Activated CD8-positive, alpha-beta memory T cell treated with anti-CD3 and anti-CD28 coated beads, Interleukin-2, amount 50 U/mL, for 24 hours (primary cell): Measurements from ENCODE around the gene TLCD5.

Experiments used
- DNase-seq: peaks from one replicate; pipeline ENCODE4 v3.0.0-alpha.2; 2020; ENCODE audit errors: extremely low read depth

The TLCD5 gene

DNA sequence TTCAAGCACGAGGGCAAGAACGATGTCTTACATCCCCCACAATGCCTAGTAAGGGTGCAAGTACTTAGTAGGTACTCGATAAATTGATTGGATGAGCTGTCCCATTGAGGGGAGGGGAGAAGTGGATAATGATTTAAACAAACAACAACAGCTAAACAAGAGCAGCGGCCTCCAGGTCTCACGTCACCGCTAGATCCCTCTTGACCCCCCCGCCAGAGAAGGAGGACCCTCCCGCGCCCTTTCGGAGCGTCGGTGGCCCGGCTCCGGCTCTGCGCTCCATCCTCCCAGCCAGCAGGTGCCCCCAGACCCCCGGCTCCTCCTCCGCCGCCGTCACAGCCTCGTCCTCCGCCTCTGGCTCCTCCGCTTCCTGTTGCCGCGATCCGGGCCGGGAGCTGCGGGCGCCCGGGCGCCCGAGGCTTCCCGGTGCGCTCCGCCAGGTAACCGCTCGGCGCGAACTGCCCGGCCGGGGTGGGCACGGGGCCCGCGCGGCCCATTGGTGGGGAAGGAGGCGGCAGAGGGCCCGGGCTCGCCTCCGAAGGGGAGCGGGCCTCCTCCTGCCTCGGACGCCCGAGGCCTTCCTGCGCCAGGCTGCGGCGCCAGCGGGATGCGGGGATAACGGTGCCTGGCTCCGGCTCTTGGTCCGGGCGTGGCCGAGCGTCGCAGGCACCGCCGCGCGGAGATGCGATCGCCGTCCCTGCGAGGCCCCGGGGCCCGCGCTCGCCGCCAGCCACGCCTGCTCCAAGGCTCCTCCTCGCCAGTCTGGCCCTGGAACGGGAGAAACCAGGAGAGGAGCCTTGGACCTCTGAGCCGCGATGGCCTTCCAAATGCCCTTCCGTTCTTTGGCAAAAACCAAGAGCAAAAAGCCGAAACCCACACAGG lies at the start of gene TLCD5:
TSS of gene TLCD5 (plus strand) at position 368 of the 879 bp plus-strand sequence. CDS start 2,143 bp downstream, outside the sequence.
- DNase-seq, result no peak

DNA sequence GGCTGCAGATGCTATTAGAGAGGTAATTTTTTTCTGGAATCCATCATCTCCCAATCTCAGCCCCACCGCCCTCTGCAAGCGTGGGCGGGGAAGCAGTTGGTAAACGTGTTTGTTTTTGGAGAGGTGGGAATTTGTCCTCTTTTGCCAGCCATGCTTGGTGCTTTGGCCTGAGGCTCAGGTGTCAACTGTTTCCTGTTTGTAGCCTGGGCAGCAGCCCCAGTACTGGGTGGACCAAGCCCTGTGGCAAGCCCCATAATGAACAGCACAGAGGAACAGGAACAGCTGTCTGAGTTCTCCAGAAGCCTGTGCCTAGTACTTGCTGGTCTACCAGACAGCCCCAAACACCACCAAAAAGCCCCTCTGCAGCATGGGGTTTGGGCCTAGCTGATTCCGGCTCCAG lies 45.6 kb upstream of the TLCD5 start:
- no peak for DNase-seq

DNA sequence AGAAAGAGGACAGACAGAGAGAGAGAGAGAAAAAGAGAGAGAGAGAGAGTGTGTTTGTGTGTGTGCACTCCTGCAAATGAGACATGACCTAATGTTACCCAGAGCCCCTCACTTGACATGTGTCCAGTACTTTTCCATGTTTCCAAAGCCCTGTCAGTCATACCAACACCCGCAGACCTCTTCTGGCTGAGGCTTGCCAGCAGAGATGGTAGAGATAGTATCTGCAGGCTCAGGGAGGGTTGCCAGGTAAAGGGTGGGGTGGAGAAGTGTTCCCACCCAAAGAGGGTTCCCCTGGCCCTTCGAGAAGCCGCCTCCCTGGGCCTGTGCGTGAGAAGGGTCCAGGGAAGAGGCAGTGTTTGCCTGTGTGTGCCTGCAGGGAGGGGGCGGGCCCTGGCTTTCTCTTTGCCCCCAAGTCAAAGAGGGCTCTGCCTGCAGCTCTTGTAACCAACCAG lies 44.5 kb upstream of the TLCD5 start:
- no peak for DNase-seq

DNA sequence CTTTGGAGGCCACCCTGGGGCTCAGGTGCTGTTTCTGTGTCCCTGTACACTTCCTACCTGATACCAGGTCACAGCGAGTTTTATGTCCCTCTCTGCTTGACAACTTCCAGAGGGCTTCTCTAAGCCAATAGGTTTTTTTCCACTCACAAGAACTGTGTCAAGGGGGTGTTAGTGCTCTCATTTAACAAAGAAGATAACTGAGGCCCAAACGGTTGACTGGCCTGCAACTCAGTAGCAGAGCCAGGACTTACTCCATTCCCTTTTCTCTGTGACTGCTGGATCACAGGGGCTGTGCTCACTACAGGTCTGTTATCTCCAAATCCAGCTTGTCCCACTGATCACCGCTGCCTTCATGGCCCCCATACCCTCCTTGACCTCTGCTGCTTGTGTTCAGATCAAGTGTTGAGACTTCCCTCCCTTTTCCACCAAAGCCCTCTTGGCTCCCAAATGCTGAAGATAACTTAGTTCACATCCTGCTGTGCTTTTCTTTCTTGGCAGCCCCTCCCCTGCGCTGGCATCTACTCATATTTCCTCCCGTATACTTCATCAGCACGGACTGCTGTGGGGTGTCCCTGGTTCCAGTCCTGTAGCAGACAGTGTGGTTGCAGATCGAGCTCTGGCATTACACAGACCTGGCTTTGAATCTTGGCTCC lies 43.8 kb upstream of the TLCD5 start:
- DNase-seq, result no peak

DNA sequence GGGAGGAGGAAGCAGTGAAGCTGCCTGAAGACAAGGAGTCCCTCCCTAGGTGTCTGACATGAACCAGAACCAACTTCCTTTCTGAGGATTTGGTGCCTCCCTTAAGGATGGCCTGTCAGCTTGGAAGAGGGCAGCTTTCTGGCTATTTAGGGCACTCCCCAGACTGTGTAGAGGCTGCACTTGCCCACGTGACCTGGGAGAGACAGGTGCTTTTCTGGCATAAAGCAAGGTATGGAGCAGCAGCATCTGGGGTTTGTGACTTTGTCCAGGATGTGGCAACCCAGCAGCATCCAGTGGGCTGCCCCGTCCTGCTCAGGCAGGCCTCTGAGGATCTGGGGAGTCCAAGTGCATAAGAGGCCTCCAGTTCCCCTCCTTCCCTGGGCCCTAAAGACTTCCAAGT lies 42.0 kb upstream of the TLCD5 start:
- DNase-seq, result no peak

DNA sequence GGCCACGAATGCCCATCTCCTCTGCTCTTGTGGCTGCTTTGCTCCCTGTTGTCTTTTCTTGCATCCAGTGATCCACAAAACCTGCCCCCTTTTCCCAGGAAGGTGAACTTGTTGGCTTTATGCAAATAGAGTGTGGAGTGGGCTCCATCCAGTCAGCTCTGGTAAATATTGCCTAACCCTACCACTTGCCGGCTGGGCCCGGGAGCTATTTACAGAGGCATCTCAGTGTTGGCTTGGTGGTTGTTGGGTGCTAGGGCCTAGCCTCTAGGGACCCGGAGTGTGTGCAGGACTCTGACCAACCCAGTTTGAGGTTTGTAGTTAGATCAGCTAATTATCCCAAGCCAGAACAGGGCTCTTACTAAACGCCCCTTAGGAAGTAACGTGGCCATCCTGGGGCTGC lies 40.8 kb upstream of the TLCD5 start:
- DNase-seq, result no peak

DNA sequence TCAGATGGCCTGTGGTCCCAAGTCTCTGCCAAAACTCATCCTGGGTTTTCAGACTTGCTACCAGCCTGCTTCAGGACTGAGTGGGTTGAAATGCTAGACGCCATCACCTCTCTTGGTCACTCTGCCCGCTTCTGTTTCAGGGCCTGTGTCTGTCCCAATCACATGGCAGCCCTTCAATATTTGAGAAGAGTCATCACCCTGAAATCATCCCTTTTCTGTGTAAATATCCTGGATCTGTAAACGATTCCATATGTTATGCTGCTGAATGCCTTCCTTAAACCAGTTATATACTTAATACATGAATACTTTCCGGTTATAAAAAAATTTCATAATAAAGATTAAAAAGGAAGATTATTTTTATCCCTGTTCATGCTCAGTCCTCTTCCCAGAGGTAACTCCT lies 39.8 kb upstream of the TLCD5 start:
- DNase-seq, result no peak

DNA sequence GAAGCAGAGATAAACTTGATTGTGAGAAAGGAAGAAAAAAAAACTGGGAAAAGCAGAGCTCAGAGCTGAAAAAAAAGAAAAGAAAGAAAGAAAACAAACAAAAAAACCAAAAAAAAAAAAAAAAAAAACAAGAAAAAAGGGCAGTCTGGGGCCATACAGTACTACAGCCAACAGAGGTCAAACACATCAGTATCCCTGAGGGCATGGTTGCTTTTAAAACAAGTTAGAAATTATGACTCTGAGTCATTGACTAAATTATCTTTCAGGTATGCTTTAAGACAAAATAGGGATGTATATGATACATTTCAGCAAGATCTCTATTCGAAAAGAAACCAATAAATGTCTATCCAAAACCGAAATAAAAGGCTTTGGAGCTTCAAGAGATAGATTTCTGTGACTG lies 37.1 kb upstream of the TLCD5 start:
- no peak for DNase-seq

DNA sequence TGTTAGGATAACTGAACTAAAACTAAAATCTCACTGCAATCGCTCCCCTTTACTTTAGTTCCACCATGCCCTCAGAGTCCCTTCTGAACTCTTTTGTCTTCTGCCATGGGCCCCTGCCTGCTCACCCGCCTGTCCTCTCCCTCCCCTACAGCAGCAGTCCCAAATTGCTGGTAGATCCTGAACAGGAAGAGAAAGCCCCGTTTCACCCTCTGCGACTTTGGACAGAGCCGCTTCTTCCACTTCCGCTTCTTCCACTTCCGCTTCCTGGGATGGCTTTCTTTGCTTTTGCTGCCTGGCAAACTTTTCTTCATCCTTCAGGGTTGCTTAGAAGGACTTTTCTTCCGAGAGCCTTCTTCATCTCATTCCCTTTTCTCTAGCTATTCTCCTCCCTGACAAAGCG lies 35.7 kb upstream of the TLCD5 start:
- DNase-seq, result no peak

DNA sequence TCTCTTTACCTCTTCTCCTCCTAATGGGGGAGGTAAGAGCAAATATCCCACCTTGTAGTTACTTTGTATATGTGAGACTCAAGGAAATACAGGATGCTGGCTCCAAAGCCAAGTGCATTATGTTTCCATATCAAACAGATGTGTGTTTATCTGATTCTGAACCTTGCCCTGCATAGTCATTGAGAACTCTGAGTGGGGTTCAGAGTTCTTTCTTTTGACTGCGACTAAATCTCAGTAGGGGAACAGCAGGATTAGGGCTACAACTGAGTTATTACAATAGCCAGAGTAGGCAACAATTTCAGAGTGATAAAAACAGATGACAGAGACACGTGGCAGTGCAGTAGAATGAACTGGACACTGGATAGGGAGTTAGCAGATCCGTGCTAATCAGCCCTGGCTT lies 34.1 kb upstream of the TLCD5 start:
- DNase-seq, result no peak

DNA sequence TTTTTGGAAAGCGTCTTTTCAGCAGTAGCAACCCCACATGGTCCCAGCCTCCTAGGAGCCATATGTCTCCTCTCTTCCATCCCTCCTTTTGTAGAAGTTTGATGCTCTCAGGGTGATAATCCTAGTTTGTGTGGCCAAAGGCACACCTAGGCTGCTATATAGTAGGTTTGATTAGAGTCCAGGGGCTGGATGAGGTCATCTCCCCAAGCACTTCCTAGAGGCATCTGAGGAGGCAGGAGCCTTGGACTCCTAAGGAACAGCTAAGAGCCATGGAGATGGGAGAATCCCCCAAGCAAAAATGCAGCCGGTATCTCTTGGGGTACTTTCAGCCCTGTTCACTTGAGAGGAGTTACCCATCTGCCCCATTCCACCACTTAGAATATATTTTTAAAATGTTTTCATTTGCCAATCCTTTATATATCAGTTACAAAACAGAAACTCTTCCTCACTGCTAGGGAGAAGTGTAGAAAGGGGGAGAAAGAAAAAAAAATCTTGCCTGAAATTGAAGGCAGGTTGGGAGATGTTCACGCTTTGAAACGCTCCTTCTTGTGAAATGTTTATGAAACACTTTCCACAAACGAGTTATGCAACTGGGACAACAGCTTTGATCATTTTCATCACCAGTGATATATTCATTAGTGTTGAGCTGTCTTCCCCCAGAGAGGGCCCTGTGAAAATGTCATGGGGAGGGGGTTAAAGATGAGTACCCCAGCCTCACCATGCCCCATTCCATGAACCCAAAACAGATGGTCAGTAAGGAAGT lies 31.9 kb upstream of the TLCD5 start:
- DNase-seq, result no peak

DNA sequence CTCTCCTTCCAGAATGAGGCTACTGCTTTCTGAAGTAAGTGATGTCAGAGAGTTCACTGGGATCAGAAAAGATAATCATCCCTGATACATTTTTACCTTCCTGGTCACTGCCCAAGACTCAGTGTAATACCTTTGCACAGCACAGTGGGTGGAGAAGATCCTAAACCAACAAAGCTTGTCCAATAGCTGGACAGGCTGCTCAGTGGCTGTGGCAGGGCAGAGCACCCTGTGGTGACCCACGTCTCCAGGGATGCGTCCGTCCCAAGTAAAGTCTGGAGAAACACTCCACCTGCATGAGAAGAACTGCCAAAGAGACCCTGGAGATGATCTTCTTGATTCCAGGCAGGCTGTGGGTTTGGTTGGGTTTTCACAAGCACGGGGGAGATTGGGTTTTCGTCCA lies 31.0 kb upstream of the TLCD5 start:
- no peak for DNase-seq

DNA sequence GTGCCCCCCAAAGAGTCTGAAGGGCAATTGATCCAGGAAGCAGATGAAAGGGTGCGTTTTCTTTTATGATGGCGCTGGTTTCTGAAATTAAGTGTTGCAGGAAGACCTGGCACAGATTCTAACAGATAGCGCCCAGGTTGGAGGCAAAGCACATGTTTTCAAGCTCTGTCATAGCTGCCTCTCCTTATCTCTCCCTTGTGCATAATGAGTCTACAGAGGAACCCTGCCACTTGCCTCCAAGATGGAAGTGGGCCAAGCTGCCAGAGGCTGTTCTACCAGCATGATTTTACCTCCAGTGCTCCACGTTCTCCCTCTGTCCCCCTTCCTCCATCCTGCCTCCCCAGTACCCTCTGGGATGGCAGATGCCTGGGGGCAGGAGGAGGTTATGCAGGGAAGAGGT lies 30.0 kb upstream of the TLCD5 start:
- DNase-seq, result no peak

DNA sequence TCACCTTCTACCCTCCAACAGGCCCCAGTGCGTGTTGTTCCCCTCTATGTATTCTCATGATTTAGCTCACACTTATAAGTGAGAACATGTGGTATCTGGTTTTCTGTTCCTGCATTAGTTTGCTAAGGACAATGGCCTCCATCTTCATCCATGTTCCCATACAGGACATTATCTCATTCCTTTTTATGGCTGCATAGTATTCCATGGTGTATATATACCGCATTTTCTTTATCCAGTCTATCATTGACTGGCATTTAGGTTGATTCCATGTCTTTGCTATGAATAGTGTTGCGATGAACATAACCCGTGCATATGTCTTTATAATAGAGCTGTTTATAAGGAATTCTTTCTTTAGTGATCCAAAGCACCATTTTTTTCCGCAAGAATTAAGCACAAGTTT lies 28.5 kb upstream of the TLCD5 start:
- DNase-seq, result no peak

DNA sequence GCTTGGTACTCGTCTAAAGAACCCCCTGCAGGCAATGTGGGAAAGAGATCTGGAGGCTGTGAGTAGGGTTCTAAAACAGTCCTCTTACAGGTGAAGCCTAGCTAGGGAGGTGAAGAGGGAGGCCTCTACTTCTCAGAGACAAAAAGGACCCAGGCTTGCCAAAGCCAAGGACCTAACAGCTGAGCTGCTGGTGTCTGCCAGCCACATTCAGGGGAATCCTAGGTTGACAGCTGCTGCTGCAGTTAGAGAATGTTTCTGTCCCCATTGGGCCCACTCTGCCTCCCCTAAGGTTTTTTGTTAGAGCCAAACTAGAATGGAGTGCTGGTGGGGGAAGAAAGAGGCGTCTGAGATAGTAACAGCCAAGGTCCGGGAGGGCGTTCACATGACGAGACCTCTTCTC lies 26.6 kb upstream of the TLCD5 start:
- DNase-seq, result no peak

DNA sequence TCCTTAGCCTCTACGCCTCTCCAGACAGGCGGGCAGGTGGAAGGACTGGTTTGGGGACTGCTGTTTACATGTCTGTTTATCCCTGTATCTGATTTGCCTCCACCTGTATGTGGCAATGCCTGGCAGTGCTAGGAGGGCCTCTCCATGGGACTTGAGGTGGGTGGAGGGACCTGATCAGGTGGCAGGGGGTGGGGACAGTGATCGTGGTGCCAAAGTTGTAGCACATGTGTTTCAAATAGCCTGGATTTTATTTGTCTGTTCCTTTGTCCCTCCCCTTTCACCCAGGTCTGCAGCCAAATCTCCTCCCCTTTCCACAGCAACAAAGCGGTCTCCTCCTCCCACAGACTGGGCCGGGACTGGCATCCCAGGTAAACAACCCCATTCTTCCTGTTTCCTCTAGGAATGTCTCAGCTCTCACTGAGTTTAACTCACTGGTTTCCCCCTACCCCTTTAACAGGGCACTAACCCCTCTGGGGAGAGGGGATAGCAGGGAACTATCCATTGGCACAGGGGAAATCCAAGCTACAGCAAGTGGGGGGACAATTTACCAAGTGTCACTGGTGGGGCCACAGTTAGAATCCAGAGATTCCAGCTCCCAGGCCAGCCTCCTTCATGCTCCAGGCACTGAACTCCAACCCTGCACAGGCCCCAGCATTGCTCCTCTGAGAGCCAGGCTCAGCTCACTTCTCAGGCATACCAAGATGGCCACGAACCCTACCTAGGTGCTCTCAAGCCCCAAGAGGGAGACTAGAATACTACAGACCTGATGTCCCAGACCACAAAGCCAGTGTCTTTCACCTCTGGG lies 22.9 kb upstream of the TLCD5 start:
- no peak for DNase-seq

DNA sequence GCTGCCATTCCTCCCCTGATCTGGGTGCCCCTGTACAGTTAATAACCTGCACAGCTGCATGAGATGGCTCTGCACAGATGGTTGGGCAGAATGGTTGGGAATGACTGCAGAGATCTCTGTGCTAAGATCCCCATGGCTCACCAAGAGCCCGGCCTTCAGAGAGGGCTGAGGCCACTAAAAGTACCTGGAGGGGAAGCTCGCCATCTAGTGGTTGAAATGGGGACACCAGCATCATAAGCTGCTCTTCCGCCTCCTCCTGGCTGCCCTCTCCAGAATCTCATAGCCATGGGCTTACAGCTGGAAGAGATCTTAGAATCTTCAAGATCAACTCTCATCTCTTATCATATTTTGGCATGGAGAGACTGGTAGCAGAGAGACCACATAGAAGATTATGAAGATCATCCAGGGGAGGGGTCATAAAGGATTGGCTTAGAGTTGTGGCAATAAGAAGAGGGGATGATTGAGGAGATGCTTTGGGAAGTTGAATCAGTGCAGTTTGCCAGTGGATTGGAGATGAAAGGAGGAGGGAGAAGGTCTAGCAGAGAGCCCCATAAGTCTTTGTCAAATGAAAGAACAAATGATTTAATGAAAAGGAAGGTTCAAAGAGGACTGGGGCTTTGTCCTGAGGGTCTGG lies 22.0 kb upstream of the TLCD5 start:
- peak; percentile 2 for DNase-seq

DNA sequence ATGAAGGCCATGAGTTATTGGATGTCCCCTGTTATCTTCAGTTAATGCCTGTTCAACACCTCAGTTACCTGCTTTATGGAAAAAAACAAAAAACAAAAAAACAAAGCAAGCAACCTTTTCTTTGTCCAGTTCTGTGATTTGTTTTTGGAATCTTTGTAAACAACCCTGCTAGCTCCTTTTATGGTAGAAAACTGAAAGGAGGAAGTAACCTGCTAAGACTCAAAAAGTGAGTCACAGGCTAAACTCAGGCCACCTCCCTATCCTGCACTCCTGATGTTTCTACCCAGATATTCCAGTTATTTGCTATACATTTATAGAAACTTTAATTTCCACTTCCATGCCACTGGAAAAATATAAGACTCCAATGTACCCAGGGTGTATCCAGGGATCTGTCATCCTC lies 20.6 kb upstream of the TLCD5 start:
- DNase-seq, result no peak

DNA sequence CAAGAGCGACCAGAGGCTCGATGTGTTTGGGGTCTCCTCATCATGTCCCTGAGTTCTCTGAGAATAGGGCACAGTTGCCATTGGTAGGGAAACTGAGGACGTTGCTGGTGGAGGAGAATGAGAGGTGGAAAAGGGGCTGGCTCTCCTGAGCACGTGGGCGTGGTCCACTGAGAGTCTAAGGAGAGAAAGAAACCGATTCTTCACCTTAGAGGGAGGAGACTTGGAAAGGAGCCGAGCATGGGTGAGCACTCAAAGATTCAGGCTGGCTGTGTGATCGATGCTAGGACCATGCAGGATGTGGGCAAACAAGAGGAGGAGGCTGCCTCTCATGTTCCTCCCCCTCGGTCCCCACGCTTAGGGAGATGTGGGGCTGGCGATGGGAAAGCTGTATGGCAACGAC lies 19.8 kb upstream of the TLCD5 start:
- no peak for DNase-seq

DNA sequence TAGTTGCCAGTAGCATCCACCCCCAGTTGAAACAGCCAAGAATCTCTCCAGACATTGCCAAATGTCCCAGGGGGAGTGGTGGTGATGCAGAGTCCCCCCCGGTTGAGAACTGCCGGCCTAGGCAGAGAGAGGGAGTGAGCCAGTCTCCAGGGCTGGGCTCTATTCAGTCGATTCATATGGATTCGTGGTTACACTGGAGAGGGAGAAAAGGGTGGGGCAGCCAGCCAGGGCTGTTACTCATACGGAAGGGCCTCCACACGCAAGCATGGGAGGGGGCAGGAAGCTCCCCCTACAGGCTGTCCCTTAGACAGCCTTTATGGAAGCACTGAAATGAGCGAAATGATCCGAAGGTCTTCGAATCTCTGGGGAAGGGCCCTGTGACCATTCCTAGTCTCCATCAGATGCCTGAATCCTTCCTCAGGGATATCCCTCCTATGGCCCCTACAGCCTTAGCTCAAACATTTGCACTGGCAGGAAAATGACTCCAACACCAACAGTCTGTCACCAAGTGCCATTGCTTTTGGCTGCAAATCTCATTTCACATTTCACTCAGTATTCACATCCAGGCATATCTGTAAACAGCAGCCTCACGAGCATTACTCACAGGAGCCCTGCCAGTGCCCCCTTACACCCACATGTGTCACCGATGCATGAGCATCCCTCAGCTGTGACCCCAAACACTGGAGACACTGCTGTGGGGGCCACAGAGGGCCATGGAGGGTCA lies 18.4 kb upstream of the TLCD5 start:
- no peak for DNase-seq

DNA sequence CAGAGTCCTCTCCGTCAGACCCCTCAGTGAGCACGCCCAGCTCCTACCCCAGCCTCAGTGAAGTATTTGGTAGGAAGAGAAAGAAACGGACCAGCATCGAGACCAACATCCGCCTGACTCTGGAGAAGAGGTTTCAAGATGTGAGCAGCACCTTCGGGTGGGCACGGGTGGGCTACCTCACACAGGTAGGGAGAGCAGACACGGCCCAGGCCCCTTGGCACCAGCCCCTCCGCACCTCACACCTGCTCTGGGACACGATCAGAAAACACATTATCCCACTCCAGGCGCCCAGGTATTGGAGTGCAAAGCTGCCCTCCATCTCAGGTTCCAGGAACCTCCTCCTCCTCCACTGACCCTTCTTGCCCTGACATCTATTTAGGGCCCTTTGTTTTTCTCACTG lies 17.6 kb upstream of the TLCD5 start:
- DNase-seq, result no peak
